Measurements from ENCODE around the gene CPED1. TPM values are rescaled to one million over a fixed set of nuclear protein-coding genes. Genes with fewer than 3 reads are reported as not detected.
A peak's percentile ranks its signal among the peaks of the same experiment; 100 is the strongest.

CPED1 gene
- polyA plus RNA-seq (2013): 18.6 TPM

DNA sequence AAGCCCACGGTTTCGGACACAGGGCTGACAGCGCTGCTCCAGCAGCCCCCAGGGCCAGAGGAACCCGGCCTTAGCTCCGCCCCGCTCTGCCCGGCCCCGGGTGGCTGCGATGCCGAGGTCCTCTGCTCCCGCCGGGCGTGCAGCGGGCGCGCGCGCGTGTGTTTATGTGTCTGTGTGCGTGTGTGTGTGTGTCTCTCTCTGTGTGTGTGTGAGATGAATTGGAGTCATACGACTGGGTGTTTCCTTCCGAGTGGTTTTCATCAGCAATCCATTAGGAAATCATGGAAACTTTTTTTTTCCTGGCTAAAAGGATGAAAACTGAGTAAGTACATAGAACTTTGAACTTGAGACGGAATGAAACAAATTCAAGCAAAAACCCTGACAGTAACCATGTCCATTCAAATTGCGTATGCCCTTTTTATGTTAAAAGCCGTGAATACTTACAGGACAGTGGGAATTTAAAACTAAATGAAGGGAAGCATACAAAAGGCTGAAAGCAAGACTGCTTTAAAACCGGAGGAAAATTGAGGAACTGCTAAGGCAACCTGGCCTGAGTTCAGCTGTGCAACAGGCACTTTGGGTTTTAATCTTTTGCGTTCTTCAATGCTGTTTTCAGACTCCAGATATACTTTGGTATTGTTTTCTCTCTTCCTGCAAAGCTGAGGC is at the start of gene CPED1:
Gene CPED1 (plus strand): TSS at position 121 of the 666 bp plus-strand sequence. CDS start 911 bp downstream, outside the sequence.
- DNase-seq: peak in 2 of 3 donors; percentile 65 to 78
- H3K27ac ChIP-seq (ENCODE audit: insufficient read depth in 1 of 2, low read depth in 1 of 2, low read length in 2 of 2, poor library complexity in 1 of 2, severe bottlenecking in 2 of 2): peak within 1 kb of the TSS; percentile 12 to 85
- no peaks in the 10 kb centered on the region for H3K36me3 ChIP-seq (ENCODE audit: control insufficient read depth in 4 of 4, insufficient read depth in 4 of 4, low read length in 3 of 4)
- ChIA-PET POLR2A (interaction anchor here (0.7 kb wide), 1 partner anchor 18 kb away, joined by 4 read pairs; no protein-coding TSS in a partner anchor), CTCF (interaction anchor here (0.8 to 8.2 kb wide), 24 partner anchors 9 to 410 kb away, joined by 3 to 193 read pairs (median 6); partner anchors contain the start of gene ING3)
- H3K4me1 ChIP-seq (ENCODE audit: control extremely low read depth in 1 of 4, control insufficient read depth in 4 of 4, insufficient read depth in 4 of 4, low read length in 3 of 4): peaks cover 10 to 61% (median 34%) of the 10 kb centered on the region in 4 experiments
- peak within 1 kb of the TSS; percentile 28 to 87 (median 77) for H3K4me3 ChIP-seq (ENCODE audit: control insufficient read depth in 1 of 7, extremely low read depth in 1 of 7, insufficient read depth in 4 of 7, low read depth in 2 of 7, low read length in 6 of 7)
- WGBS (ENCODE audit: insufficient coverage): 0% methylated on average over 7 of the region's 27 CpGs
- H3K27me3 ChIP-seq (replicated peaks in 2 of 5; ENCODE audit: control insufficient read depth in 4 of 5, insufficient read depth in 5 of 5, low read length in 4 of 5): no peaks in the 10 kb centered on the region
- no peaks in the 10 kb centered on the region for H3K9me3 ChIP-seq (ENCODE audit: control extremely low read depth in 1 of 5, control insufficient read depth in 4 of 5, insufficient read depth in 2 of 5, low read depth in 1 of 5, low read length in 4 of 5)

DNA sequence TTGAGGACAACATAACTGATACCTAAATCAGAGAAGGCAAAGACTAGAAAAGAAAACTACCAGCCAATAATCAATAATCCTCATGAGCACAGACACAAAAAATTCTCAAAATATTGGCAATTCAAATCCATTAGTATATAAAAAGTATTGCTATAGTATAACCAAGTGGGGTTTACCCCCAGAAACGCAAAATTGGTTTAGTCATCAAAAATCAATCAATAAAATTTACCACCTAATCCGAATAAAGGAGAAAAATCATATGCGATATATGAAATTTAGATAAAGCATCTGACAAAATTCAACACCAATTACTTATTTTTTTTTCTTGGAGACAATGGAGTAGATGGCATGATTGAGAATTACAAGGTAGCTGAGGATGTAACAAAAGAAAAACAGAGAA is 49.2 kb upstream of the CPED1 start:
- ChIA-PET CTCF (interaction anchor here (1.2 kb wide), 1 partner anchor 141 kb away, joined by 3 read pairs; no protein-coding TSS in a partner anchor), POLR2A (no interaction called here)
- peaks cover 0 to 10% (median 0%) of the 10 kb centered on the region in 4 experiments for H3K4me1 ChIP-seq (ENCODE audit: control extremely low read depth in 1 of 4, control insufficient read depth in 4 of 4, insufficient read depth in 4 of 4, low read length in 3 of 4)
- H3K9me3 ChIP-seq (ENCODE audit: control extremely low read depth in 1 of 5, control insufficient read depth in 4 of 5, insufficient read depth in 2 of 5, low read depth in 1 of 5, low read length in 4 of 5): no peaks in the 10 kb centered on the region
- no peak overlapping the region for H3K4me3 ChIP-seq (ENCODE audit: control insufficient read depth in 1 of 7, extremely low read depth in 1 of 7, insufficient read depth in 4 of 7, low read depth in 2 of 7, low read length in 6 of 7)
- H3K27ac ChIP-seq (ENCODE audit: insufficient read depth in 1 of 2, low read depth in 1 of 2, low read length in 2 of 2, poor library complexity in 1 of 2, severe bottlenecking in 2 of 2): no peak overlapping the region
- H3K36me3 ChIP-seq (ENCODE audit: control insufficient read depth in 4 of 4, insufficient read depth in 4 of 4, low read length in 3 of 4): no peaks in the 10 kb centered on the region
- no peaks in the 10 kb centered on the region for H3K27me3 ChIP-seq (replicated peaks in 2 of 5; ENCODE audit: control insufficient read depth in 4 of 5, insufficient read depth in 5 of 5, low read length in 4 of 5)
- no CpG with 5 or more reads among the region's 3 CpGs for WGBS (ENCODE audit: insufficient coverage)
- no peak for DNase-seq

DNA sequence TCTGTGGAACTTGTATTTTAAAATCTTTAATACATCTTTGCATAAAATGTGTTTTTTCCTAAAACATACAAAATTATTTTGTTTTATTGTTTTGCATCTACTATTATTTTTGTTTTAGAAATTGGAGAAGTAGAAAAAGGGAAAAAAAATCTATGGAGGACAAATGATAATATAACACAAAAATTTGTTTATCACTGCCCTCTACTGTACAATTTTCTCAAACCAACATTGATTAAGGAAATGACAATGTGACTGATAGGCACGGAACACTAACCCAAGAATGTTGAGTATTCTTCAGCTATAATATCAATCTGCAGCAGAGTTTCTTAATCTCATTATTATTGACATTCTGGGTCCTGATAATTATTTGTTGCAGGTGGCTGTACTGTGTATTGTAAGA is 47.4 kb upstream of the CPED1 start:
- Histone ChIP-seq H3K9me3 (ENCODE audit: control extremely low read depth in 1 of 5, control insufficient read depth in 4 of 5, insufficient read depth in 2 of 5, low read depth in 1 of 5, low read length in 4 of 5) (no peaks in the 10 kb centered on the region), H3K27me3 (replicated peaks in 2 of 5; ENCODE audit: control insufficient read depth in 4 of 5, insufficient read depth in 5 of 5, low read length in 4 of 5) (no peaks in the 10 kb centered on the region), H3K4me1 (ENCODE audit: control extremely low read depth in 1 of 4, control insufficient read depth in 4 of 4, insufficient read depth in 4 of 4, low read length in 3 of 4) (peaks cover 0 to 10% (median 0%) of the 10 kb centered on the region in 4 experiments), H3K27ac (ENCODE audit: insufficient read depth in 1 of 2, low read depth in 1 of 2, low read length in 2 of 2, poor library complexity in 1 of 2, severe bottlenecking in 2 of 2) (no peak overlapping the region), H3K36me3 (ENCODE audit: control insufficient read depth in 4 of 4, insufficient read depth in 4 of 4, low read length in 3 of 4) (no peaks in the 10 kb centered on the region), H3K4me3 (ENCODE audit: control insufficient read depth in 1 of 7, extremely low read depth in 1 of 7, insufficient read depth in 4 of 7, low read depth in 2 of 7, low read length in 6 of 7) (no peak overlapping the region)
- ChIA-PET CTCF (interaction anchor here (1.0 to 2.2 kb wide), 6 partner anchors 135 to 162 kb away, joined by 3 to 10 read pairs (median 4); no protein-coding TSS in a partner anchor), POLR2A (no interaction called here)
- no CpG with 5 or more reads among the region's 1 CpG for WGBS (ENCODE audit: insufficient coverage)
- peak; percentile 37 to 50 (median 50) for DNase-seq

DNA sequence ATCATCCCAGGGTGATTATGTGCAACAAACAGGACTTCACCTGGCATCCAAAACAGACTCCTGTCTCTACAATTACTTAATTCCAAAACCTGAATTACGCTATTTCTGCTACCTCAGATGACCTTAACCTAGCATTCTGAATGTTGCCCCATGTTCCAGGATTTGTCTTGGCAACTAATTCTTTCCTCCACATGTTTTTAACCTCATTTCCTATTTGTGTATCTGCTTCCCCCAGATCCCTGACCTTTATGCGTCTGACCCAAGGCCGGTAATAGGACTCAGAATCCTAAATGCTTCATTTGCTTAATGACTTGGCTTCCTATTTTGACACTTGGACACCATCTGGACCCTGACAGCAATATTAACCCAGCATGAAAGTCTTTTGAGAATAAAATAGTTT is 46.7 kb upstream of the CPED1 start:
- no peaks in the 10 kb centered on the region for H3K27me3 ChIP-seq (replicated peaks in 2 of 5; ENCODE audit: control insufficient read depth in 4 of 5, insufficient read depth in 5 of 5, low read length in 4 of 5)
- POLR2A ChIA-PET: no interaction called here
- no peak overlapping the region for H3K27ac ChIP-seq (ENCODE audit: insufficient read depth in 1 of 2, low read depth in 1 of 2, low read length in 2 of 2, poor library complexity in 1 of 2, severe bottlenecking in 2 of 2)
- CTCF ChIA-PET: interaction anchor here (1.0 to 2.2 kb wide), 6 partner anchors 136 to 162 kb away, joined by 3 to 10 read pairs (median 4); no protein-coding TSS in a partner anchor
- no peak overlapping the region for H3K4me3 ChIP-seq (ENCODE audit: control insufficient read depth in 1 of 7, extremely low read depth in 1 of 7, insufficient read depth in 4 of 7, low read depth in 2 of 7, low read length in 6 of 7)
- WGBS (ENCODE audit: insufficient coverage): 64% methylated on average over 1 of the region's 3 CpGs
- peaks cover 0 to 10% (median 0%) of the 10 kb centered on the region in 4 experiments for H3K4me1 ChIP-seq (ENCODE audit: control extremely low read depth in 1 of 4, control insufficient read depth in 4 of 4, insufficient read depth in 4 of 4, low read length in 3 of 4)
- DNase-seq: peak in 2 of 3 donors; percentile 36 to 42
- H3K36me3 ChIP-seq (ENCODE audit: control insufficient read depth in 4 of 4, insufficient read depth in 4 of 4, low read length in 3 of 4): no peaks in the 10 kb centered on the region
- H3K9me3 ChIP-seq (ENCODE audit: control extremely low read depth in 1 of 5, control insufficient read depth in 4 of 5, insufficient read depth in 2 of 5, low read depth in 1 of 5, low read length in 4 of 5): no peaks in the 10 kb centered on the region

DNA sequence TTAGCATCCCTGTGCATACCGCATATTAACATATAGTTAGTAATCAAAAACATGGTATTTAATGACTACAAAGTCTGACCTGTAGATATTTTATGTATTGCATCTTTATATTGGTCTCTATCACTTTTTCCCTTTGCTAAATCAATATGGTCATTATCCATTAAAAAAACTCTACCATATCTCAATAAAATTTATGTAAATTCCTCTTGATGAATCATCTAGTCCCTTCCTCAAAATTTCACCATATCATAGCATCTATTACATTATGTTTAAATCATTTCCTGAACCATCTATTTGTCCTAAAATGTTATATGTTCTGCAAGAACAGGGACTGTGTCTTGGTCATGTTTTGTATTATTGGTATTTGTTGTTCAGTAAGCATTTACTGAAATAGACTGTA is 45.6 kb upstream of the CPED1 start:
- H3K27me3 ChIP-seq (replicated peaks in 2 of 5; ENCODE audit: control insufficient read depth in 4 of 5, insufficient read depth in 5 of 5, low read length in 4 of 5): no peaks in the 10 kb centered on the region
- ChIA-PET POLR2A (no interaction called here), CTCF (interaction anchor here (0.8 to 2.7 kb wide), 4 partner anchors 137 to 151 kb away, joined by 3 to 7 read pairs (median 3); no protein-coding TSS in a partner anchor)
- H3K4me3 ChIP-seq (ENCODE audit: control insufficient read depth in 1 of 7, extremely low read depth in 1 of 7, insufficient read depth in 4 of 7, low read depth in 2 of 7, low read length in 6 of 7): no peak overlapping the region
- peaks cover 0 to 10% (median 0%) of the 10 kb centered on the region in 4 experiments for H3K4me1 ChIP-seq (ENCODE audit: control extremely low read depth in 1 of 4, control insufficient read depth in 4 of 4, insufficient read depth in 4 of 4, low read length in 3 of 4)
- no peak for DNase-seq
- no peaks in the 10 kb centered on the region for H3K36me3 ChIP-seq (ENCODE audit: control insufficient read depth in 4 of 4, insufficient read depth in 4 of 4, low read length in 3 of 4)
- no peak overlapping the region for H3K27ac ChIP-seq (ENCODE audit: insufficient read depth in 1 of 2, low read depth in 1 of 2, low read length in 2 of 2, poor library complexity in 1 of 2, severe bottlenecking in 2 of 2)
- no peaks in the 10 kb centered on the region for H3K9me3 ChIP-seq (ENCODE audit: control extremely low read depth in 1 of 5, control insufficient read depth in 4 of 5, insufficient read depth in 2 of 5, low read depth in 1 of 5, low read length in 4 of 5)
- no CpG with 5 or more reads among the region's 1 CpG for WGBS (ENCODE audit: insufficient coverage)

DNA sequence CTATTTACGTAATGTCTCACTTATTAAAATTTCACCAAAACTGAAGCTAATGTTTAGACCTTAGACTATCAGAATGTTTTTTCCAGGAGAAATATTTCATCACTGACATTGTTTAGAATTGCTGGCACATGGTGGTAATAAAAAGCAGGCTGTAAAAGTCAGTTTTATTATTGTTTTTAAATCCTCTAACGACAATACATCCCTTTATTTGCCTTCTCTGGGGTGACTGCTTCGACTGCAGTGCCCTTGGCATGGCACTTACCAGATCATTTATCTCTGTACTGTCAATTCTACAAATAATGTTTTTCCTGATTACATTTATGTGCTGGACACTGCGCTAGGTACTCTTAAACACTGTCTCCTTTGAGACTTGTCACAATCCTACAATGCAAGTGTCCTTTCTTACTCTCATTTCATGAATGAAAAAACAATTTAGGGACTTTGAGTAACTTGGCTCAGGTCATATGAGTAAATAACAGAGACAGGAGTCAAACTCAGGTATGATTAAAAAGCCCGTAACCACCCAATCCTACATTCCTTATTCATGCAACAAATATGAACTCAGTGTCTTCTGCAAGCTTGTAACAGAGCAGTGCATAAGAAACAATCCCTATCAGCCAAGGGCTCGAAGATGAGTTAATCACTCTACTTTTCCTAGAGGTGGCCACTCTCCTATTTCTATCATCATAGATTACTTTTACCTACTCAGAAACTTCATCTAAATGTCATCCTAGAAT is 43.5 kb upstream of the CPED1 start:
- Histone ChIP-seq H3K9me3 (ENCODE audit: control extremely low read depth in 1 of 5, control insufficient read depth in 4 of 5, insufficient read depth in 2 of 5, low read depth in 1 of 5, low read length in 4 of 5) (no peaks in the 10 kb centered on the region), H3K4me1 (ENCODE audit: control extremely low read depth in 1 of 4, control insufficient read depth in 4 of 4, insufficient read depth in 4 of 4, low read length in 3 of 4) (peaks cover 0 to 17% (median 2%) of the 10 kb centered on the region in 4 experiments), H3K27ac (ENCODE audit: insufficient read depth in 1 of 2, low read depth in 1 of 2, low read length in 2 of 2, poor library complexity in 1 of 2, severe bottlenecking in 2 of 2) (no peak overlapping the region), H3K4me3 (ENCODE audit: control insufficient read depth in 1 of 7, extremely low read depth in 1 of 7, insufficient read depth in 4 of 7, low read depth in 2 of 7, low read length in 6 of 7) (no peak overlapping the region), H3K27me3 (replicated peaks in 2 of 5; ENCODE audit: control insufficient read depth in 4 of 5, insufficient read depth in 5 of 5, low read length in 4 of 5) (no peaks in the 10 kb centered on the region), H3K36me3 (ENCODE audit: control insufficient read depth in 4 of 4, insufficient read depth in 4 of 4, low read length in 3 of 4) (no peaks in the 10 kb centered on the region)
- CTCF ChIA-PET: interaction anchor here (2.7 kb wide), 1 partner anchor 139 kb away, joined by 7 read pairs; no protein-coding TSS in a partner anchor
- no peak for DNase-seq
- POLR2A ChIA-PET: no interaction called here
- 92% methylated on average over 4 of the region's 6 CpGs for WGBS (ENCODE audit: insufficient coverage)
